ENCODE measurements around the gene PSMA7. TPM values are rescaled to one million over a fixed set of nuclear protein-coding genes. Genes with fewer than 3 reads are reported as not detected.

PSMA7 gene
- total and polyA plus RNA-seq, 8 donors, result 119 to 280 (median 194) TPM

- H3K36me3 ChIP-seq, result peaks cover 14 to 68% (median 62%) of the 10 kb centered on the region in 4 donors
- H3K4me3 ChIP-seq, result no peak overlapping the region
- no peak for TF ChIP-seq POLR2AphosphoS5 (IDR thresholded peaks at IDR 0.05)
- peak in 5 of 7 experiments; percentile 34 to 61 (median 45) for TF ChIP-seq CTCF (IDR thresholded peaks at IDR 0.05)
- TF ChIP-seq POLR2A (IDR thresholded peaks at IDR 0.05), result no peak
- intact Hi-C loops (cut with DNase I; ENCODE audit: low total_unique reads), result no loop called here
- H3K27ac ChIP-seq, result no peak overlapping the region
- H3K4me1 ChIP-seq, result peaks cover 0 to 20% (median 16%) of the 10 kb centered on the region in 4 donors
- no peaks in the 10 kb centered on the region for H3K27me3 ChIP-seq
- H3K9me3 ChIP-seq, result no peaks in the 10 kb centered on the region
- peak; percentile 60 to 86 for DNase-seq
- WGBS, 5 donors, result 43 to 50% (median 48%) methylated on average over 18 to 24 of the region's 24 CpGs
Observed at GRCh38 chr20:62156592-62157386, 13.6 kb upstream of the PSMA7 start.

- WGBS, 5 donors, result 76 to 97% (median 82%) methylated on average over 3 of the region's 3 CpGs
- Histone ChIP-seq H3K36me3 (peaks cover 8 to 62% (median 56%) of the 10 kb centered on the region in 4 donors), H3K4me3 (no peak overlapping the region), H3K9me3 (no peaks in the 10 kb centered on the region), H3K27me3 (no peaks in the 10 kb centered on the region), H3K27ac (no peak overlapping the region), H3K4me1 (peaks cover 0 to 23% (median 16%) of the 10 kb centered on the region in 4 donors)
- no peak for DNase-seq
- no peak for TF ChIP-seq POLR2AphosphoS5 (IDR thresholded peaks at IDR 0.05)
- TF ChIP-seq EP300 (IDR thresholded peaks at IDR 0.05), result no peak
- TF ChIP-seq POLR2A (IDR thresholded peaks at IDR 0.05), result no peak
- no peak for TF ChIP-seq CTCF (IDR thresholded peaks at IDR 0.05)
- intact Hi-C loops (cut with DNase I; ENCODE audit: low total_unique reads), result no loop called here
Observed at GRCh38 chr20:62156254-62156556, 13.0 kb upstream of the PSMA7 start.

GRCh38 chr20:62155428-62156253, 12.4 kb upstream of the PSMA7 start:
- Histone ChIP-seq H3K9me3 (no peaks in the 10 kb centered on the region), H3K4me1 (peaks cover 0 to 29% (median 16%) of the 10 kb centered on the region in 4 donors), H3K27me3 (no peaks in the 10 kb centered on the region), H3K4me3 (no peak overlapping the region), H3K36me3 (peaks cover 2 to 56% (median 51%) of the 10 kb centered on the region in 4 donors), H3K27ac (no peak overlapping the region)
- TF ChIP-seq POLR2AphosphoS5 (IDR thresholded peaks at IDR 0.05), result no peak
- no peak for TF ChIP-seq POLR2A (IDR thresholded peaks at IDR 0.05)
- TF ChIP-seq EP300 (IDR thresholded peaks at IDR 0.05), result no peak
- no peak for TF ChIP-seq CTCF (IDR thresholded peaks at IDR 0.05)
- no peak for DNase-seq
- 87 to 94% (median 92%) methylated on average over 26 to 29 of the region's 29 CpGs for WGBS, 5 donors
- intact Hi-C loops (cut with DNase I; ENCODE audit: low total_unique reads), result no loop called here

GRCh38 chr20:62151835-62152364, 8.7 kb upstream of the PSMA7 start:
- no peak for DNase-seq
- H3K9me3 ChIP-seq, result no peaks in the 10 kb centered on the region
- H3K27ac ChIP-seq, result no peak overlapping the region
- H3K4me1 ChIP-seq, result peaks cover 0 to 51% (median 22%) of the 10 kb centered on the region in 4 donors
- 86 to 91% (median 87%) methylated on average over 23 of the region's 23 CpGs for WGBS, 5 donors
- intact Hi-C loops (cut with DNase I; ENCODE audit: low total_unique reads), result no loop called here
- H3K27me3 ChIP-seq, result no peaks in the 10 kb centered on the region
- peaks cover 0 to 36% (median 27%) of the 10 kb centered on the region in 4 donors for H3K36me3 ChIP-seq
- no peak overlapping the region for H3K4me3 ChIP-seq
- TF ChIP-seq EP300 (IDR thresholded peaks at IDR 0.05) (no peak), POLR2A (IDR thresholded peaks at IDR 0.05) (no peak), CTCF (IDR thresholded peaks at IDR 0.05) (no peak), POLR2AphosphoS5 (IDR thresholded peaks at IDR 0.05) (no peak)

Measured in stomach (tissue), 9 donors.